Coronary artery (tissue), 2 donors: ENCODE data around the gene GTF2F1.

Experiments
- DNase-seq: peaks from one replicate; pipeline ENCODE4 v3.0.0-alpha.2; 2017; ENCODE audit warnings: low spot score
- H3K27ac ChIP-seq, 2 donors: fragments of 200-600 bp; sonication (generic); one replicate each; pipeline ENCODE4 v1.5.1; 2016 to 2019
- H3K4me3 ChIP-seq: fragments of 200-600 bp; sonication (generic); 2 replicates; pipeline ENCODE4 v1.5.1; 2016; ENCODE audit warnings: mild to moderate bottlenecking, moderate library complexity
- CTCF ChIP-seq: fragments of 200-600 bp; sonication (generic); IDR thresholded peaks from one replicate; pipeline ENCODE4 v1.5.1; 2019; ENCODE audit warnings: antibody characterized with exemption

GTF2F1 gene

GRCh38 chr19:6424195-6424938 lies 31.4 kb upstream of the GTF2F1 start, which contains the start of gene KHSRP:
TSS of gene KHSRP (minus strand) at chr19:6424811. CDS start at chr19:6424701, 110 bp downstream.
- peak within 1 kb of the TSS; percentile 53 to 88 for H3K27ac ChIP-seq
- peak within 1 kb of the TSS; percentile 83 for H3K4me3 ChIP-seq
- no peak for DNase-seq
- TF ChIP-seq CTCF, result no peak

- TF ChIP-seq CTCF, result no peak
- H3K27ac ChIP-seq, result peak overlapping the region; percentile 33 to 86
- no peak for DNase-seq
- H3K4me3 ChIP-seq, result peak overlapping the region; percentile 83
Observed at GRCh38 chr19:6423499-6424194, 30.7 kb upstream of the GTF2F1 start.

DNA sequence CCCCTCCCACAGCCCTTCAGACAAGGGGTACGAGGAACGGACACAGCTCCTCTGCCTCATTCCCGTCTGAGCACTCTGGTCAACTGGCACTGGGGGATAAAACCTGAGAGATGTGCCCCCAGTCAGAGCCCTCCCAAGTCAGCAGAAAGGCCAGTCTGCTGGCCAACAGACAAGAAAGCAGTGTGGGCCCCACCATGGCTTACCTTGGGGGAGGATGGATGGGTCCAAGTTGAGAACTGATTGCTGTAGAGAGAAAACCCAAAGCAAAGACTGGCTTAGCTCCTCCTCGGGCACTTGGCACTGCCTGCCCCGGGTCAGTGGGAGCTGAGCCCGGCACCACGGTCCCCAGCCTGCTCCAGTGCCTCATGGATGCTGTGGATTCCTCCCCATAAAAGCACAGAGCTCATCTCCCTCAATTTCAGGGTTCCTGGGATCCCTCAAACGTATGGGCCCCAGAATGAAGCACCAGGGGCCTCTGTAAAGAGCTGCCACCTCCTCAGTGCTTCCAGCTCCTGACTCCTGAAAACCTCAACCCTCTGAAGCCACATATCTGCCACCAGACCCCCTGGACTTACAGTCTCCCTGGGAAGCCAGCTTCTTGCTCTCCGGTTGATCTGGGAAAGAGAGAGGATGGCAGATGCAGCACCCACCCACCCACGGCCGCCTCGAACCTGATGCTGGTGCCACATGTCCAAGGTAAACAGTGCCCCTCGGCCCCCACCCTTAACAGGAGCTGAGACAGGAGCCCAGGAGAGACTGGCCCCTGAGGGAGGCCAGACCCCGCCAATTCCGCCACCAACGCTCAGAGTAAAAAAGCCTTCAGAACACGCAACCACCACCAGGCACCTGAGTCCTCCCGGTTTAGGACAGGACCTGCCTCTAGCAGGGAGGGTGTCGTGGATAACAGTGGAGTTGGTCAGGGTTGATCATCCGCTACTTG lies 28.4 kb upstream of the GTF2F1 start:
- TF ChIP-seq CTCF, result no peak
- no peak for DNase-seq
- no peak overlapping the region for H3K4me3 ChIP-seq
- H3K27ac ChIP-seq, result no peak overlapping the region

GRCh38 chr19:6418562-6418932 lies 25.6 kb upstream of the GTF2F1 start:
- no peak for TF ChIP-seq CTCF
- H3K4me3 ChIP-seq, result no peak overlapping the region
- DNase-seq, result no peak
- no peak overlapping the region for H3K27ac ChIP-seq

- Histone ChIP-seq H3K27ac (no peak overlapping the region), H3K4me3 (no peak overlapping the region)
- no peak for DNase-seq
- TF ChIP-seq CTCF, result no peak
Observed at GRCh38 chr19:6417713-6418561, 25.0 kb upstream of the GTF2F1 start.
